NOMO-1 treated with DMSO at 0.1 percent for 48 hours (cell line): ENCODE data around the gene RAPGEF3.

Source experiments
- DNase-seq: peaks from one replicate; lab custom pipeline; 2025; ENCODE audit not compliant: unreplicated experiment; lab: John Stamatoyannopoulos, UW

The RAPGEF3 gene

GRCh38 chr12:47791351-47791746, 32.7 kb upstream of the RAPGEF3 start:
- DNase-seq: no peak

GRCh38 chr12:47790676-47791350, 32.1 kb upstream of the RAPGEF3 start:
- DNase-seq: no peak

- no peak for DNase-seq
These were observed 31.2 kb upstream of the RAPGEF3 start for GRCh38 chr12:47789712-47790489.

GRCh38 chr12:47789141-47789540, 30.5 kb upstream of the RAPGEF3 start:
- no peak for DNase-seq

- DNase-seq: no peak
These were observed 29.1 kb upstream of the RAPGEF3 start for GRCh38 chr12:47787596-47788319.

- DNase-seq: no peak
These were observed 28.1 kb upstream of the RAPGEF3 start for GRCh38 chr12:47786662-47787280.

GRCh38 chr12:47785887-47786661, 27.4 kb upstream of the RAPGEF3 start:
- DNase-seq: no peak

- no peak for DNase-seq
These were observed 26.6 kb upstream of the RAPGEF3 start for GRCh38 chr12:47785036-47785886.

GRCh38 chr12:47783821-47784819, 25.4 kb upstream of the RAPGEF3 start:
- DNase-seq: no peak

- no peak for DNase-seq
These were observed 24.5 kb upstream of the RAPGEF3 start for GRCh38 chr12:47783024-47783755.

- no peak for DNase-seq
These were observed 23.7 kb upstream of the RAPGEF3 start for GRCh38 chr12:47782372-47782770.

- no peak for DNase-seq
These were observed 23.0 kb upstream of the RAPGEF3 start for GRCh38 chr12:47781479-47782371.

- no peak for DNase-seq
These were observed 21.3 kb upstream of the RAPGEF3 start for GRCh38 chr12:47779943-47780504.

GRCh38 chr12:47779301-47779942, 20.7 kb upstream of the RAPGEF3 start:
- peak; percentile 71 for DNase-seq

GRCh38 chr12:47778881-47779280, 20.2 kb upstream of the RAPGEF3 start:
- DNase-seq: no peak
